Stimulated activated CD8-positive, alpha-beta memory T cell treated with anti-CD3 and anti-CD28 coated beads, Interleukin-7, amount 100 ng/mL, for 24 hours (primary cell): Measurements from ENCODE around the gene RP9.
"Not testable (repeated sequence)": the region's sequence is repeated elsewhere in the genome, so short reads cannot be mapped to it uniquely, and the experiment has no call there.

Experiments
- DNase-seq: peaks from one replicate; pipeline ENCODE4 v3.0.0-alpha.2; 2020; ENCODE audit warnings: low read depth

The RP9 gene

DNA sequence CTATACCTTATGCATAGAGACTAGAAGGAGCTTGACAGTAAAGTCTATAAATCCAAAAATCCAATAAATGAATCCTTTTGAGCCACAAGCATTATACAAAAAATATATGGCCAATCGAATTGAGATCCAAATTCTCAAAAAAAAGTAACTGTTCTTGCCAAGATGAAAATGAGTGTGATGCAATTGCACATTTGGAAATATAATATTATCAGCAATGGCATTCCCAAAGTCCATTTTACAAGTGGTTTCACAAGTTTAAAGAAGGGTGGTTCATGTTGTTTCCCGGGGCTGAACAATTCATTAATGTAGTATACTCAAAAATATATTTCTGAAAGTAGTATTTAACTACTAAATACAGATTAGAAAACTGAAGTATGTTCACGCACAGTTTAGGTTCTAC lies 7.3 kb downstream of the RP9 start:
- DNase-seq: no peak

GRCh38 chr7:33100770-33101169 lies 8.4 kb downstream of the RP9 start:
- DNase-seq: no peak

GRCh38 chr7:33099154-33099940 lies 9.9 kb downstream of the RP9 start:
- no peak for DNase-seq

- not testable (repeated sequence) for DNase-seq
Observed at GRCh38 chr7:33094745-33095275, 14.4 kb downstream of the RP9 start.

DNA sequence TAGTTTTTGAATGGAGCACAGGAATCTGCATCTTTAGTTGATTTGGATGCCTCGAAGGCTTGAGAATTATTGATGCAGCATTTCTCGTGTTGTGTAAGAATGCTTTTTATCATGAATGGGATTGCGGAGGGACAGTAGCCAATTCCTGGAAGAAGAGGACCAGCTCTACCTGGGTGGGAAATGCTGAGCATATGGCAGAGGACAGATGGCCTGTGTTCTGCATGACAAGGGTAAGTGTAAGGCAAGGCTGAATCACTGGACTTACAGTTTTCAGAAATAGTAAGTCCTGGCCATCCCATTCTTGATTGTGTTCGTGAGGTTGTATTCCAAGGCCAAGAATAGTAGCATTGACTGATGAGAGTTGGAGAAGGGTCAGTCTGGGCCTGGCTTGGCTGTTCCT lies 15.9 kb downstream of the RP9 start:
- DNase-seq: no peak

DNA sequence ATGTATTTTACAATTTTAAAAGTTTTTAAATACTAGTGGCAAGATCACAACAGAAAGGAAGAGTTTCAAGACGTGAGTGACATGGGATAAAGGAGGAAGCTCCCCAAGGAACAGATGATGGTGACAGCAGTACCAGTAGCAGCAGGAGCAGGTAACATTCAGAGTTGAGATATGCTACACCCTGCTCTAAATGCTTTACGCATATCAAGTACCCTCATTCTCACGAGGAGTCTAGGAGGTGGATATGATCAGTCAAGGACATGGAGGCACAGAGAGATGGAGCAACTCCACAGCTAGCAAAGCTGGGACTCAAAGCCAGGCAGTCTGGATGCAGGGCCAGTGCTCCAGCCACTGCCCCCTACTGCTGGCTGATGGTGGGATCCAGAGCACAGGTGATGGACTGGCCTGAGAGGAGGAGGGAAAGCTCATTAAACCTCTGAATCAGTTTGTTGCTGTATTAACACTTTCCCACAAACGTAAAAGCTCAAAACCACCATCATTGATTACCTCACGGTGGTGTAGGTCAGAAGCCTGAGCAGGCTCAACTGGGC lies 17.5 kb downstream of the RP9 start:
- DNase-seq: no peak

- no peak for DNase-seq
Observed at GRCh38 chr7:33091111-33091531, 18.1 kb downstream of the RP9 start.

DNA sequence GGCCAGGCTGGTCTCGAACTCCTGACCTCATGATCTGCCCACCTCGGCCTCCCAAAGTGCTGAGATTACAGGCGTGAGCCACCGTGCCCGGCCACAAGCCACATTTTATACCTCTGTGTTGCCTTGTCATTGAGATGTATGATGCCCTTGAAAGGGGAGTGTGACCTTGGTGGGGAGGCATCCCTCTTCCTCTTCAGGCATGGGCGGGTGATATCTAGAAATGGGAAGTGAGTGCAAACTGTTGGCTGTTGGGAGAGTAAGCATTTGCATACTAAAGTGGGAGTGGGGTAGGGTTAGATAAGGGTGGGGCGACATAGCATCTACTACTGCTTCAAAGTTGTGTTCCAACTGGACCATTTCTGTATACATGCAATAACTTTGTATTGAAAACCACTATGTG lies 20.1 kb downstream of the RP9 start:
- no peak for DNase-seq

DNA sequence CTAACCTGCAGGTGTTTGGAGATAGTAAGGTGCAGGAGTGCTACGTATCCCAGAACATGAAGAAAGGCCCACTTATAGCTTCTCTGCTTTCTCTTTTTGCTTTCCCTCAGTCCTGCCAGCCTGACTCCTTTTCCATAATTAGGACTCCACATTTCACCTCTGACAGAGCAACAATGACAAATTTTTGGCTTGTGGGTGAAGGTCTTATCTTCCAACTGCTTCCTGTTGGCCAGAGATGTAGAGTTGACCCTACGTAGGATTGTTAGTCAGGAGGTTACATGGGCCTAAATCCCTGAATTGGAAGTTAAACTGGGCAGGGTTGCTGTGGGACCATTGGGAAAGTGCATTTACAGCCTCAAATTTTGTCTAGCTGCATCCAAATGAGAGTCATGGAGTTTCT lies 21.3 kb downstream of the RP9 start:
- DNase-seq: no peak

DNA sequence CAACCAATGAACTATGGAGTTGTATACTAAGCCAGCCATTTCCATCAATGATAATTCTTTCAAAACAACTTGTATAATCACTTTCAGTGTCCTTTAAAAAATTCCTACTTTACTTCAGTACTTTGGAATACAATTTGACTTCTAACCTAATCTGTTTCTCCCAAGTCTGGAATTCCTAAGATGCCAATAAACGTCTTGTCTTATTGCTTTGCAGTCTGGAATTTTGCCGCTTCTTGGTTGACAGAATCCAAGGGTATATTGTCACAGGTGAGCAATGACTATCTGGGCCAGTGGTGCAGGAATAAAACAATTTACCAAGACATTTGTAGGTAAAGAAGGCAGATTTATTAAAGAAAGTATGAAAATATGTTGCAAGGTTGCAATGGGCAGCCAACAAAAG lies 21.8 kb downstream of the RP9 start:
- no peak for DNase-seq

GRCh38 chr7:33079763-33080690 lies 29.2 kb downstream of the RP9 start:
- no peak for DNase-seq

DNA sequence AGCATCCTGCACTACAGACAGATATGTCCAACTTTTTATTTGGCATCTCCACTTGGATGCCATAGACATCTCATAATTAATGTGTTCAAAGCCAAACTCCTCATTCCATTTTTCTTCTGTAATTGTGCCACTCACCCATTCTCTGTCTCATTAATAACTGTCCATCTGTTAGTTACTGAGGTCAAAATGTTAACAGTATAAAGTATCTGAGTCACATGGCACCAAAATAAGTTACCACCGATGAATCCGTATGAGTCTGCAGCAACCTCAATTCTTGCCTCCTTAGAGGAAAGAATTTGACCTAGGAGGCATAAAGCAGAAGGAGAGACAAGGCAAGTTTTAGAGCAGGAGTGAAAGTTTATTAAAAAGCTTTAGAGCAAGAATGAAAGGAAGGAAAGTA lies 30.1 kb downstream of the RP9 start:
- no peak for DNase-seq

- DNase-seq: no peak
Observed at GRCh38 chr7:33076737-33077136, 32.5 kb downstream of the RP9 start.

DNA sequence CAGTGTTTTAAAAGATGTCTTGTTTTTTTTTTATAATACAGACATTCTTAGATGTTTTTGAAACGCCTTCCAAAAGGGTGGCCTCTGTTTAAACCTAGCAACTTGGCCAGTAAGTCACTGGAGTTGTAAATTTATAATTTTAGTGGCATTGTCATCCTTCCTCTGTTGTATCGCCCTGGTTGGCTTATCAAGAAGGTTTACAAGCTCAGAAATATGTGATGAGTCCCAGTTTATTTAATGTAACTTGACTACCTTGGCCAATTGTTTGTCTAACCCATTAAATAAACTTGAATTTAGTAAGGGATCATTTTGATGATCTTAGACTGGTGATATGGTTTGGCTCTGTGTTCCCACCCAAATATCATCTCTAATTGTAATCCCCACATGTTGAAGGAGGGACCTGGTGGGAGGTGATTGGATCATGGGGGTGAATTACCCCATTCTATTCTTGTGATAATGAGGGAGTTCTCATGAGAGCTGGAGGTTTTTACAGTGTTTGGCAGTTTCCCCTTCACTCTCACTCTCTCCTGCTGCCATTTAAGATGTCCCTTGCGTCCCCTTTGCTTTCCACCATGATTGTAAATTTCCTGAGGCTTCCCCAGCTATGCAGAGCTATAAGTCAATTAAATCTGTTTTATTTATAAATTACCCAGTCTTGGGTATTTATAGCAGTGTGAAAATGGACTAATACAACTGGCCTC lies 33.2 kb downstream of the RP9 start:
- no peak for DNase-seq

DNA sequence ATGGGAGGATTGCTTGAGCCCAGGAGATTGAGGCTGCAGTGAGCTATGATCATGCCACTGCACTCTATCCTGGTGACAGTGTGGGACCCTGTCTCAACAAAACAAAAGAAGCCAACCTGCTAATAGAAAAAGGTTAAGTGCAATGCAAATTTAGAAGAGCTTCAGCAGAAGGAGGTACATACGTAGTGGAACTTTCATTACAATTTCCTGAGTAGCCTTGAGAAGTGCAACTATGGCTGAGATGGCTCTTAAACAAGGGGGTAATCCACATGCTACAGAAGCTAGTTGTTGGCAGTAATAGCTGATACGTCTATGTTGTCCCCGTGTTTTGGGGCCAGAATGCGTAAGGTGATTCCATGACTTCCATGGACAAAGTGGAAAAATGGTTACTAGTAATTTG lies 36.0 kb downstream of the RP9 start:
- DNase-seq: no peak

DNA sequence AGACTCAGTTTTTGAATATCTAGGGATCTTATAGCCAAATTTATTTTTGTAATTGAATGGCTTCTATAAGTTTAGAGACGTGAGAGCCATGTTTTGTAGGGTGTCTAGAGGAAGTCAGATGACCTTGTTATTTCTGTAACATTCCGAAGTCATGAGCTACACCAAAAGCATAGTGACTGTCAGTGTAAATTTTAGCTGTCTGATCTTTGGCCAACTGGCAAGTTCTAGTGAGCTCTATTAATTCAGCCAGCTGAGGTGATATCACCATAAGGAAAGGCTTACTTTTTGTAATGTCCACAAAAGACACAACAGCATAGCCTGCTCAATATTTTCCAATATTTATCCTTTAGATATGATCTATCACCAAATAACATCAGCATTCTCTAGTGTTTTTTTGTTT lies 36.7 kb downstream of the RP9 start:
- no peak for DNase-seq

GRCh38 chr7:33070831-33071230 lies 38.4 kb downstream of the RP9 start:
- DNase-seq: no peak

- DNase-seq: no peak
Observed at GRCh38 chr7:33070277-33070676, 38.9 kb downstream of the RP9 start.

DNA sequence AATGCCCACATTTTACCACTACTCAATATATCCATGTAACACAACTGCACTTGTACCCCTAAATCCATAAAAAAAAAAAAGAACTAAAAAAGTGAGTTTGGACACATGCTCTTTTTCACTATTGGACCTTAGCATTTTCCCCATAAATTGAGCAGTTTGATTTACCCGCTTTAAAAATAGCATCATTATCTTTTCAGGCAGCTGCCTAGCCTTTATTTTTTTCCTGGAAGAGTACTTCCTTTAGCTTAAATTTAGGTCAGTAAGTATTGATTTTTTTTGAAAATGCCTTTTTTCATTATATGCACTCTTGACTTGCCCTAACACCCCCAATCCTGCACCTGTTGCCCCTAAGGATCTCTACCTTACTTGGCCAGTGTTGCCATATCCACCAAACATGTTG lies 41.3 kb downstream of the RP9 start:
- no peak for DNase-seq

DNA sequence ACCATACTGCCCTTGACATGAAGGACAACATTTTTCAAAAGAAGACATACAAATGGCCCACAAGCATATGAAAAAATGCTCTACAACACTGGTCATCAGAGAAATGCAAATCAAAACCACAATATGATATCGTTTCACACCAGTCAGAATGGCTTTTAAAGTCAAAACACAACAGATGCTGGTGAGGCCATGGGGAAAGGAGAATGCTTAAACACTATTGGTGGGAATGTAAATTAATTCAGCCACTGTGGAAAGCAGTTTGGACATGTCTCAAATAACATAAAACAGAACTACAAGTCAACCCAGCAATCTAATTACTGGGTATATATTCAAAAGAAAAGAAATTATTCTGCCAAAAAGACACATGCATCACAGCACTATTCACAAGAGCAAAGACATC lies 42.4 kb downstream of the RP9 start:
- no peak for DNase-seq

DNA sequence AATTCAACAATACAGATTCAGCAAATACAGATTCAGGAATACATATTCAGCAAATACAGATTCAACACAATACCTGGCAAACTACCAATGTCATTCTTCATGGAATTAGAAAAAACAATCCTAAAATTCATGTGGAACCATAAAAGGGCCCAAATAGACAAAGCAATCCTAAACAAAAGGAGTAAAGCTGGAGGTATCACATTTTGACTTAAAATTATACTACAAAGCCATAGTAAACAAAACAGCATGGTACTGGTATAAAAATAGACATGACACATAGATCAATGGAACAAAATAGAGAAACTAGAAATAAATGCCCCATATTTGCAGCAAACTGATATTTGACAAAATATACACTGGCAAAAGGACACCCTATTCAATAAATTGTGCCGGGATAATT lies 43.2 kb downstream of the RP9 start:
- DNase-seq: no peak

GRCh38 chr7:33062782-33063443 lies 46.3 kb downstream of the RP9 start:
- peak; percentile 78 for DNase-seq
